GM13976 (cell line): ENCODE measurements around the gene NRDC.
"Not testable (repeated sequence)": the region's sequence is repeated elsewhere in the genome, so short reads cannot be mapped to it uniquely, and the experiment has no call there.

ENCODE experiments used
- DNase-seq: peaks from one replicate; pipeline ENCODE4 v3.0.0; 2012; ENCODE audit warnings: low spot score
- CTCF ChIP-seq: IDR thresholded peaks from 2 replicates; pipeline ENCODE4 v1.5.1; 2012; ENCODE audit warnings: borderline replicate concordance, mild to moderate bottlenecking; ENCODE audit not compliant: insufficient read depth; ENCODE audit errors: extremely low read depth, missing control alignments, control extremely low read depth
- in situ Hi-C: fragments of 300-500 bp; cut with MboI; formaldehyde crosslinking; loops from one replicate; pipeline ENCODE4 v1.12.0; 2022; ENCODE audit warnings: low sequenced_read_pairs, mixed read lengths, inconsistent platforms; ENCODE audit not compliant: unreplicated experiment

NRDC gene

GRCh38 chr1:51898090-51898734, 19.7 kb upstream of the NRDC start:
- in situ Hi-C loops: no loop called here
- DNase-seq: no peak

GRCh38 chr1:51897699-51898031, 19.1 kb upstream of the NRDC start:
- no peak for DNase-seq
- TF ChIP-seq CTCF: no peak
- in situ Hi-C loops: no loop called here

More at GRCh38 chr1:51898090-51898734, 19.7 kb upstream of the NRDC start:
- TF ChIP-seq CTCF: no peak

GRCh38 chr1:51894748-51895147, 16.2 kb upstream of the NRDC start:
- DNase-seq, in situ Hi-C loops: not testable (repeated sequence)

GRCh38 chr1:51878308-51878615, 265 bp downstream of the NRDC start:
- no peak for DNase-seq
- in situ Hi-C loops: no loop called here

GRCh38 chr1:51877434-51878307, 856 bp downstream of the NRDC start:
- peak; percentile 10 for DNase-seq
- no peak for TF ChIP-seq CTCF
- in situ Hi-C loops: no loop called here

More at GRCh38 chr1:51878308-51878615, 265 bp downstream of the NRDC start:
- TF ChIP-seq CTCF: no peak

GRCh38 chr1:51875836-51876235, 2.7 kb downstream of the NRDC start:
- no peak for TF ChIP-seq CTCF
- no peak for DNase-seq
- in situ Hi-C loops: no loop called here

GRCh38 chr1:51875291-51875772, 3.2 kb downstream of the NRDC start:
- DNase-seq: no peak
- in situ Hi-C loops: no loop called here
- no peak for TF ChIP-seq CTCF

- in situ Hi-C loops, DNase-seq: not testable (repeated sequence)
These were observed 5.3 kb downstream of the NRDC start for GRCh38 chr1:51873270-51873669.
